GM18507 (cell line): ENCODE data around the gene IRX2.

Experiments used
- DNase-seq: peaks from one replicate; pipeline ENCODE4 v3.0.0; 2011; ENCODE audit warnings: low read depth; ENCODE audit not compliant: insufficient read length; ENCODE audit errors: extremely low spot score
- FAIRE-seq: peaks from 2 replicates; lab custom pipeline; 2011; peaks lifted over from hg19 to GRCh38; lab: Jason Lieb, UNC

IRX2 gene

GRCh38 chr5:2702096-2702879 lies 49.2 kb downstream of the IRX2 start:
- no peak for DNase-seq
- no peak for FAIRE-seq

DNA sequence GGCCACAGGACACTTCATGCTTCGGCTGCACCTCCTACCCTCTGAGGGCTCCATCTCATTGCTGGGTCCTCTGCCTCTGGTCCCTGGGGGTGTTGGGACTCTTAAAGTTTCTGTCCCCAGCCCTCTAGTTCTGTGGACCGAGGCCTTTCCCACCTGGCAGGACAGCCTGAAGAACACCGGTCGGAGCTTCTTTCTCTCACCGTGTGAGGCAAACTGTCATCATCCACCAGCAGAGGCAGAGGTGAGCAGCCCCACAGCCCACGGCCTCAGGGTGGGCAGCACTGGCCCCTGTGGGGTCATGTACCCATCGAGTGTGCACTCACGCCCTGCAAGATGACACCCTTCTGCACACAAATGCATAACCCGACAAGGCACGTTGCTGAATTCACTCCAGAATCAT lies 49.9 kb downstream of the IRX2 start:
- DNase-seq (no peak), FAIRE-seq (no peak)

- FAIRE-seq = no peak
- no peak for DNase-seq
Observed at GRCh38 chr5:2700876-2701275, 50.6 kb downstream of the IRX2 start.

GRCh38 chr5:2699686-2700085 lies 51.8 kb downstream of the IRX2 start:
- no peak for FAIRE-seq
- DNase-seq = no peak

DNA sequence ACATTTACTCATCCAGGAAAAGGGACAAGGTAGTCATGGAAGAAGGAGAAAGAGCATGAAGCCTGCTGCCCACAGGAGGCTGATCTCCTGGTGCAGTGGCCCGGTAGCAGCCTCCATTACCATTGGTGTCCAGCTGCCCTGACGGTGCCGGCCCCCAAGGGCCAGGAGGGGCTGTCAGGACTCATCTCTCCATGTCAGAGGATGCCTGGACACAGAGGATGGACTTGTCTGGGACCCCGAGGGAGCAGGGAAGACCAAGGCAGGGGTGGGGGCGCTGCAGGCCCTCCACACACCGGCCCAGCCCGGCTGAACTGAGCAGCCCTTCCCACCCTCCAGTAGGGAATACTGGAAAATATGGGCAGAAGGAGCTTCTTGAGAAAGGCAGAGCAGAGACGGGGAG lies 52.2 kb downstream of the IRX2 start:
- FAIRE-seq (no peak), DNase-seq (no peak)

DNA sequence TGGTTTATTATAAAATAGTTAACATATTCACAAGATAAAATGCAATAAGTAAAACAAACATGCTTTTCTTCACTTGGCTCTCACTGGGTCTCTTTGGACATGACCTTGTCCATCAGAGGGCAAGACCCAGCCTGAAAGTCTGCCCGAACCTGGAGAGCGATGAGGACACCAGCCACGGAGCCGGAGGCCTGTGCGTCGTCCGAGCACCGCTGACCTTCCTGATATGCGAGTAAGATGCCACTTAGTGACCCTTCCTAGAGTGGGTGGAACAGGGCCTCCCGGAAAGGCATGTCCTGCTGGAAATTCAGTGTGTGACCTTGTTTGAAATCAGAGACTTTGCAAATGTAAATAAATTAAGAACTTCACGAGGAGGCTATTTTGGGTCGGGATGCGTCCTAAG lies 52.9 kb downstream of the IRX2 start:
- FAIRE-seq (no peak), DNase-seq (no peak)

- FAIRE-seq (no peak), DNase-seq (no peak)
Observed at GRCh38 chr5:2697446-2698200, 53.9 kb downstream of the IRX2 start.

- FAIRE-seq (no peak), DNase-seq (no peak)
Observed at GRCh38 chr5:2697041-2697440, 54.4 kb downstream of the IRX2 start.
